OCI-LY3 (cell line): ENCODE data around the gene SLC66A2.

ENCODE experiments used
- EZH2phosphoT487 ChIP-seq: fragments of 200-600 bp; shearing (Covaris generic); IDR thresholded peaks from 2 replicates; pipeline ENCODE4 v1.6.1; 2018; ENCODE audit warnings: antibody characterized with exemption, mixed run types, low read depth
- TF ChIP-seq, protein P1 (sequence below): fragments of 200-600, 300-600 bp; sonication (generic); IDR thresholded peaks from 2 replicates; pipeline ENCODE4 v1.5.1; 2014; ENCODE audit warnings: antibody characterized with exemption, low read length, low read depth

DNA sequence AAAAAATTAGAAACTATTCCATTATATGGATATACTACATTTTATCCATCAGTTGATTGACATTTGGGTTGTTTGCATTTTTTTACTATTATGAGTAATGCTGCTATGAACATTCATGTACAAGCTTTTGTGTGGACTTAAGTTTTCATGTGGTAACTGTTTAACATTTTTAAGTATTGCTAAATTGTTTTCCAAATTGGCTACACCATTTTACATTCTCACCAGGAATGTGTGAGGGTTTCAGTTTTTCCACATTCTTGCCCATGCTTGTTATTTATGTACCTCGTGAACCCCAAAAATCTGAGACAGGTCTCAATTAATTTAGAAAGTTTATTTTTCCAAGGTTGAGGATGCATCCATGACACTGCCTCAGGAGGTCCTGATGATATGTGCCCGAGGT, 40.0 kb upstream of the SLC66A2 start:
- TF ChIP-seq, protein P1, sequence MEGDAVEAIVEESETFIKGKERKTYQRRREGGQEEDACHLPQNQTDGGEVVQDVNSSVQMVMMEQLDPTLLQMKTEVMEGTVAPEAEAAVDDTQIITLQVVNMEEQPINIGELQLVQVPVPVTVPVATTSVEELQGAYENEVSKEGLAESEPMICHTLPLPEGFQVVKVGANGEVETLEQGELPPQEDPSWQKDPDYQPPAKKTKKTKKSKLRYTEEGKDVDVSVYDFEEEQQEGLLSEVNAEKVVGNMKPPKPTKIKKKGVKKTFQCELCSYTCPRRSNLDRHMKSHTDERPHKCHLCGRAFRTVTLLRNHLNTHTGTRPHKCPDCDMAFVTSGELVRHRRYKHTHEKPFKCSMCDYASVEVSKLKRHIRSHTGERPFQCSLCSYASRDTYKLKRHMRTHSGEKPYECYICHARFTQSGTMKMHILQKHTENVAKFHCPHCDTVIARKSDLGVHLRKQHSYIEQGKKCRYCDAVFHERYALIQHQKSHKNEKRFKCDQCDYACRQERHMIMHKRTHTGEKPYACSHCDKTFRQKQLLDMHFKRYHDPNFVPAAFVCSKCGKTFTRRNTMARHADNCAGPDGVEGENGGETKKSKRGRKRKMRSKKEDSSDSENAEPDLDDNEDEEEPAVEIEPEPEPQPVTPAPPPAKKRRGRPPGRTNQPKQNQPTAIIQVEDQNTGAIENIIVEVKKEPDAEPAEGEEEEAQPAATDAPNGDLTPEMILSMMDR = no peak
- TF ChIP-seq EZH2phosphoT487 = no peak
